Measurements from ENCODE around the gene CCDC78. TPM values are rescaled to one million over a fixed set of nuclear protein-coding genes. Genes with fewer than 3 reads are reported as not detected.
A peak's percentile ranks its signal among the peaks of the same experiment; 100 is the strongest.

CCDC78 gene
- total and polyA plus RNA-seq, 2 of the 13 experiments (the other 11 are each of a cell fraction or from before 2014, with no cell fraction given): 0.53 to 1.5 TPM

GRCh38 chr16:720990-721764, 5.1 kb downstream of the CCDC78 start, which contains the start of gene ANTKMT (continued):
- TF ChIP-seq, protein P1, sequence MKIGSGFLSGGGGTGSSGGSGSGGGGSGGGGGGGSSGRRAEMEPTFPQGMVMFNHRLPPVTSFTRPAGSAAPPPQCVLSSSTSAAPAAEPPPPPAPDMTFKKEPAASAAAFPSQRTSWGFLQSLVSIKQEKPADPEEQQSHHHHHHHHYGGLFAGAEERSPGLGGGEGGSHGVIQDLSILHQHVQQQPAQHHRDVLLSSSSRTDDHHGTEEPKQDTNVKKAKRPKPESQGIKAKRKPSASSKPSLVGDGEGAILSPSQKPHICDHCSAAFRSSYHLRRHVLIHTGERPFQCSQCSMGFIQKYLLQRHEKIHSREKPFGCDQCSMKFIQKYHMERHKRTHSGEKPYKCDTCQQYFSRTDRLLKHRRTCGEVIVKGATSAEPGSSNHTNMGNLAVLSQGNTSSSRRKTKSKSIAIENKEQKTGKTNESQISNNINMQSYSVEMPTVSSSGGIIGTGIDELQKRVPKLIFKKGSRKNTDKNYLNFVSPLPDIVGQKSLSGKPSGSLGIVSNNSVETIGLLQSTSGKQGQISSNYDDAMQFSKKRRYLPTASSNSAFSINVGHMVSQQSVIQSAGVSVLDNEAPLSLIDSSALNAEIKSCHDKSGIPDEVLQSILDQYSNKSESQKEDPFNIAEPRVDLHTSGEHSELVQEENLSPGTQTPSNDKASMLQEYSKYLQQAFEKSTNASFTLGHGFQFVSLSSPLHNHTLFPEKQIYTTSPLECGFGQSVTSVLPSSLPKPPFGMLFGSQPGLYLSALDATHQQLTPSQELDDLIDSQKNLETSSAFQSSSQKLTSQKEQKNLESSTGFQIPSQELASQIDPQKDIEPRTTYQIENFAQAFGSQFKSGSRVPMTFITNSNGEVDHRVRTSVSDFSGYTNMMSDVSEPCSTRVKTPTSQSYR (CRISPR knock-in tag; IDR thresholded peaks at IDR 0.05; ENCODE audit: borderline replicate concordance): peak; percentile 33
- TF ChIP-seq ZNF101 (CRISPR knock-in tag; IDR thresholded peaks at IDR 0.05; ENCODE audit: borderline replicate concordance, low read depth) (0 out of 2 replicates have a peak, but pooled peaks have one; percentile 63), ZSCAN31 (CRISPR knock-in tag; IDR thresholded peaks at IDR 0.05; ENCODE audit: low read depth) (peak; percentile 76), GABPB1 (CRISPR knock-in tag; IDR thresholded peaks at IDR 0.05) (peak; percentile 93), MAZ (IDR thresholded peaks at IDR 0.05; ENCODE audit: borderline replicate concordance, low read depth, low read length) (no peak), MAZ (CRISPR knock-in tag; IDR thresholded peaks at IDR 0.05; ENCODE audit: low read depth) (peak; percentile 97), ZNF570 (CRISPR knock-in tag; IDR thresholded peaks at IDR 0.05; ENCODE audit: borderline replicate concordance) (0 out of 2 replicates have a peak, but pooled peaks have one; percentile 47), SMAD9 (CRISPR knock-in tag; IDR thresholded peaks at IDR 0.05) (0 out of 2 replicates have a peak, but pooled peaks have one; percentile 29), ZNF414 (CRISPR knock-in tag; IDR thresholded peaks at IDR 0.05) (no peak), ZNF724P (CRISPR knock-in tag; IDR thresholded peaks at IDR 0.05; ENCODE audit: borderline replicate concordance) (peak; percentile 47), ZNF234 (CRISPR knock-in tag; conservative IDR thresholded peaks at IDR 0.05) (peak; percentile 62; the same call in 1 of the 2 replicates), FOXP4 (CRISPR knock-in tag; IDR thresholded peaks at IDR 0.05) (peak; percentile 19; the same call in 1 of the 2 replicates), KDM5B (CRISPR knock-in tag; IDR thresholded peaks at IDR 0.05; ENCODE audit: borderline replicate concordance) (peak; percentile 66), ESRRA (CRISPR knock-in tag; IDR thresholded peaks at IDR 0.05; ENCODE audit: low read depth) (0 out of 2 replicates have a peak, but pooled peaks have one; percentile 38), RFX3 (CRISPR knock-in tag; IDR thresholded peaks at IDR 0.05) (no peak), GATA4 (IDR thresholded peaks at IDR 0.05; ENCODE audit: borderline replicate concordance, low read depth) (peak; percentile 53; the same call in 1 of the 2 replicates), ETV6 (CRISPR knock-in tag; conservative IDR thresholded peaks at IDR 0.05) (peak; percentile 74; the same call in 1 of the 2 replicates), ZNF30 (CRISPR knock-in tag; IDR thresholded peaks at IDR 0.05) (0 out of 2 replicates have a peak, but pooled peaks have one; percentile 78), ZNF484 (CRISPR knock-in tag; IDR thresholded peaks at IDR 0.05; ENCODE audit: borderline replicate concordance, low read depth) (no peak), ZMYM3 (CRISPR knock-in tag; IDR thresholded peaks at IDR 0.05) (no peak), FOXA3 (CRISPR knock-in tag; IDR thresholded peaks at IDR 0.05) (peak; percentile 5; the same call in 1 of the 2 replicates)
- TF ChIP-seq, protein P2, sequence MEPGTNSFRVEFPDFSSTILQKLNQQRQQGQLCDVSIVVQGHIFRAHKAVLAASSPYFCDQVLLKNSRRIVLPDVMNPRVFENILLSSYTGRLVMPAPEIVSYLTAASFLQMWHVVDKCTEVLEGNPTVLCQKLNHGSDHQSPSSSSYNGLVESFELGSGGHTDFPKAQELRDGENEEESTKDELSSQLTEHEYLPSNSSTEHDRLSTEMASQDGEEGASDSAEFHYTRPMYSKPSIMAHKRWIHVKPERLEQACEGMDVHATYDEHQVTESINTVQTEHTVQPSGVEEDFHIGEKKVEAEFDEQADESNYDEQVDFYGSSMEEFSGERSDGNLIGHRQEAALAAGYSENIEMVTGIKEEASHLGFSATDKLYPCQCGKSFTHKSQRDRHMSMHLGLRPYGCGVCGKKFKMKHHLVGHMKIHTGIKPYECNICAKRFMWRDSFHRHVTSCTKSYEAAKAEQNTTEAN (CRISPR knock-in tag; conservative IDR thresholded peaks at IDR 0.05): peak; percentile 43; the same call in 1 of the 2 replicates
